Fibroblast of skin of scalp (primary cell): ENCODE measurements around the gene NUDT21.

Experiments used
- DNase-seq: peaks from one replicate; pipeline ENCODE4 v3.0.0-alpha.2; 2013

NUDT21 gene

GRCh38 chr16:56462064-56462796 is 11.1 kb upstream of the NUDT21 start:
- no peak for DNase-seq

GRCh38 chr16:56460101-56460500 is 9.0 kb upstream of the NUDT21 start:
- no peak for DNase-seq

DNA sequence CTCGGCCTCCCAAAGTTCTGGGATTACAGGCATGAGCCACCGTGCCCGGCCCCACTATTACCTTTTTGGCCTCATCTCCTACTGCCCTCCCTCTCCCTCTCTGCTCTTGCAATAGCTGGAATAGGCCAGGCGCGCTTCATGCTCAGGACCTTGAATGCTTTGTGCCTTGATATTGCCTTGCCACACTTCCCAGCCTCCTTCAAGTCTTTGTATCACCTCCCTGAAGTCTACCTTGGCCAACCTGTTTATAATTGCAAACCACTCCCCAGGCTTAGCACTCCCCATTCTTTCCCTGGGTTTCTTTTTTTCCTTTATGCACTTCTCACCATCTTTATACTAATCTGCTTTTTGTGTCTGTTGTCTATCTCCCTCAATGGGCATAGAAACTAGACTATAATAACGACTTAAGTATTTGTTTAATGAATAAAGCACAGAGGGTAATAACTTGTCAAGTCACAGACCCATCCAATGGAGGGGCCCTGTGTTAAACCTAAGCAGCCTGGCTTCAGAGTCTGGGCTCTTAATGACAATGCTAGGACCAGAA is 6.9 kb upstream of the NUDT21 start:
- no peak for DNase-seq

- peak; percentile 55 for DNase-seq
These were observed 889 bp upstream of the NUDT21 start for GRCh38 chr16:56451753-56452689.

GRCh38 chr16:56450275-56450985 is 702 bp downstream of the NUDT21 start:
- peak; percentile 4 for DNase-seq

GRCh38 chr16:56448005-56448404 is 3.1 kb downstream of the NUDT21 start:
- DNase-seq, result no peak

GRCh38 chr16:56447286-56447685 is 3.8 kb downstream of the NUDT21 start:
- no peak for DNase-seq

- DNase-seq, result no peak
These were observed 13.1 kb downstream of the NUDT21 start for GRCh38 chr16:56438038-56438437.

- no peak for DNase-seq
These were observed 14.9 kb downstream of the NUDT21 start for GRCh38 chr16:56436258-56436657.

DNA sequence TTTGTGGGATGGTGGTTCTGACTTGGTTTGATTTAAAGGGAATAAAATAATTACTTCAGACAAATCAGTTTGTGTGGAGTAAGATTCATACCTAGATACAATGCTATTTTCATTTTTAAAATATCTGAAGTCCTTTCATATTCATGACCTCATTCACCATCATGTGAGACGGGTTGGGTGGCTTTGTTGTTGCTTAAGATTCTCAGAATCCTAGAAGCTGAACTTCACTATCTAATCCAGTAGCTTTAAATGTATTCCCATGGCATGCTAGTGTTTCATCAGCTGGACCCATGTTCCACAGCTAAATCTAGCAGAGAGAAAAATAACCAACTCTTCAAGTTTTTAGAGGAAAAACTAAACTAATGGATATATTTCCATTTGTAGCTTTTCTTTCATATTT is 23.0 kb downstream of the NUDT21 start:
- no peak for DNase-seq

DNA sequence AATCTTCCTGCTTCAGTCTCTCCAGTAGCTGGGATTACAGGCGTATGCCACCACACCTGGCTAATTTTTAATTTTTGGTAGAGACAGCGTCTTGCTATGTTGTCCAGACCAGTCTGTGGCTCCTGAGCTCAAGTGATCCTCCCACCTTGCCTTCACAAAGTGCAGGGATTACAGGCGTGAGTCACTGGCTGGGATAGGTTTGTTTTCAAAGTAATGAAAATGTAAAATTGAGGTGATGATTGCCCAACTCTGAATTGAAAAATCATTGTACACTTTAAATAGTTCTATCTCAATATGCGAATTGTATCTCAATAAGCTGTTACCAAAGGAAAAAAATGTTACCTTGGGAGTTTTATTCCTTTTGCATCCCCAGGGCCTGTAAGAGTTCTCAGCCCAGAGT is 24.5 kb downstream of the NUDT21 start:
- no peak for DNase-seq

- peak; percentile 89 for DNase-seq
These were observed 25.7 kb downstream of the NUDT21 start, which contains the start of gene AMFR for GRCh38 chr16:56425439-56425832. TSS of gene AMFR (minus strand) at chr16:56425545. CDS start at chr16:56425327, 218 bp downstream.

DNA sequence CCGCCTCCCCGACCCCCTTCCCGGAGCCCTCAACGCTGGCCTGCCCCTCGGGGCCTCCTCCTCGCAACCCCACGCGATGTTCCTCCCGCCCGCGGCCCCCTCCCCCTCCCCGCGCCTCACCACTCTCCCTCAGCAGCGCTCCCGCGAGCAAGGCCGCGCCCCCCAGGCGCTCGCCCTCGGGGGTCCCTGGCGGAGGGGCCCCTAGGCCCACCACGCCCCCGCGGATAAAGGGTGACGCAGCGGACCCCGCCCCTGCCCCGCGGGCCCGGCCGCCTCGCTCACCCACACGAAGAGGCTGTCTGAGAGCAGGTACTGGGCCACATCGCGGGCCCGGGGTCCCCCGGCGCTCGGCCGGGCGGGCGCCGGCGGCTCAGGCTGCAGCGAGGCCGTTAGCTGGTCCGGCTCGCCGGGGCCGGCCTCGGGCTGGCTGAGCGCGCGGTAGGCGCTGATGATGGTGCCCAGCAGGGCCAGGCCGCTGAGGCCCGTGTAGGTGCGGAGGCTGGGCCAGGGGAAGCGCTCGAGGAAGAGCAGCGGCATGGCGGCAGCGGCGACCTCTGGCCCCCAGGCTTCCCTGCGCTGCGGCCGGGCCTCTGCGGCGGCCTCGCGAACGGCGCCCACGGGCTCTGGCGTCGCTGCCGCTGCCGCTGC is 26.2 kb downstream of the NUDT21 start:
- DNase-seq, result peak; percentile 22

DNA sequence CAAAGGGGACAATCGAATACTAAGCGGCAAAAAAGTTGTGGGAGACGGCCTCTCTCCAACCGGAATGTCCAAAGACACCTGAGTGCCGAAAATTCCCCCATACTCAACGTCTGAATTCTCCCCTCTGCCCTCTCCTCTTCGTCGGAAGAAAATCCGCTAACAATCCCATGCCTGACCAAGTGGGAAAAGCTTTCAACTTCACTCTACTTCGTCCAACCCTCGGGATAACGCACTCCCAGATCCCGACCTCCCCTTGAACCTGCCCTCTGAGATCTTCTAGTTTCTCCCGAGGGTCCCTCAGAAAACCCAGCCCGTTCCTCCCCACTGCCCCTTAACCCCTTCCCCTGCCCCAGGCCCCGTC is 26.7 kb downstream of the NUDT21 start:
- DNase-seq, result no peak

DNA sequence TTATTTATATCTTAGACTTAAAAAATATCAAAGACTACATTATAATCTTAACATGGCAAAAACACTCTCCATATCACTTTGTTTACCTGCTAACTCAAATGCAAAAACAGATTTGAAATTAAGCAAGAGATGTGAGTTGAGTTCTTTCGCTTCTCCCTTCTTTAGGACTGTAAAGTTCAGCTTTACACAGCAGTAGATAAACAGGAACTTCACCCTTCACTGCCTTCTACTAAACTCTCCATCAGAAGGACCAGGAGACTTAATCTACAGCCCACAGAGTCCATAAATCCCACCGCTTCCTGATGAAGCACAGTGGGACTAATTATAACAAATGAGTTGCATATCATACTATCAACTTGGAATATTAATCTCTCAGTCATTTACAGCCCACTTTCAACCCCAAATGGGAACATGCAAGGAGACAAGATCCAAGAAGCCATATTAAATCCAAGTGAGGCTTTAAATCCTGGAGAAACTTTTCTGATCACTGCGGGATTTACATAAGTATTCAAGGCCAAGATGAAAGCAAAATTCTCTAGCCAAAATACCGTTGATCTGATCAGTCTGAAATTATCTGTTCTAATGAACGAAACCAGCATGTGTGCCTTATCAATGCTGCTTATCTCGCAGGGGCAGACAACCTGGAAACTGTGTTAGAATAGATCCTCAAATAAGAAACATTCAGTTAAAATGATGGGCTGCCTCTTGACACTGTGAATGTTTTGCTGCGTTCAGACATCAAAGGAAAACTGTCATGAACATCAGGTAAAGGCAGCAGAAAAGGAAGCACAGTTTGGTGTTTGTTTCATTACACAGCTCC is 27.3 kb downstream of the NUDT21 start:
- DNase-seq, result no peak

- DNase-seq, result no peak
These were observed 28.2 kb downstream of the NUDT21 start for GRCh38 chr16:56422896-56423441.

DNA sequence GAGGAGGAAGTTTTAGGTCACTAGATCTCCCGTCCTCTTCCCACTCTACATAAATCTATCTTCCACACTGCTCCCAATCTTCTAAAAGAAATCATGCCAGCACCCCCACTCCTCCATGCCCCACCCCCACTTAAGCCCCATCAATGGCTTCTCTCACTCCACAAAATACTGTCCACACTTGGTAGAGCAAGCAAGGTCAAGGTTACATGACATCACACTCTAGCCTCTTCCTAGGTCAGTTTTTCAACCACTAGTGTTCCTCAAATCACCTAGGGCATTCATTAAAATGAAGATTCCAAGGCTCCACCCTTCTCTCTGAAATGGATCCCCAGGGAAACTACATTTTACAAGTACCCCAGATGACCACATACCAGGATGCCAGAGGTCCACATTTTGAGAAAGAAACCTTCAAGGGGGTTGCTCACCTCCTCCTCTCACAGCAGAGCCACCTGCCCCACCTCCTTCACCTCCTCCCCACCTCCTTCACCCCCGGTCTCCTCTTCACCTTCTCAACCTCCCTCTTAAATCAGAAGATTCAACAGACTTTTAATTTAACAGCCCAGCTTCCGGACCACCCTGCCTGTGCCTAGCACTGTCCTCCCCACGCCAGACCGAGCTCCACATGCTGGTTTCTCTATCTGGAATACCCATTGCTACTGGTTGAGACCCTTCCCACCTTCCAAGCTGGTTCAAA is 29.0 kb downstream of the NUDT21 start:
- DNase-seq, result no peak

DNA sequence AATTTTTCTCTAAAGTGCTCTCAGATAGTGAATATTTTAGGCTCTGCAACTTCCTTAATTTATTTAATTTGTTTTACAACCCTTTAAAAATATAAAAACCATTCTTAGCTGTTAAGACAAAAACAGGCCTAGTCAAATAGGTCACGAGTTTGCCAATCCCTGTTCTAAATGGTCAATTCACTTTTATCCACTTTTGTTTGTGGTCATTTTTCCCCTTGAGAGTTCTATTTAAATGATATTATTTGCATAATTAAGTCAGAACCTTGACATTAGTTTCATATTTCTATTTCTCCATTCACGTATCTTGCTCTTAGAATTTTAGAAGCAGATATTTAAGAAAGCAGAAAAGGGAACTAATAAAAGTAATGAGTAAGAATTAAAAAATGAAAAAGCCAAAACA is 29.8 kb downstream of the NUDT21 start:
- no peak for DNase-seq

GRCh38 chr16:56420613-56421012 is 30.5 kb downstream of the NUDT21 start:
- DNase-seq, result no peak
